NB4 (cell line): ENCODE data around the gene CYTH1.

Experiments used
- CTCF ChIP-seq: IDR thresholded peaks from one replicate; pipeline ENCODE4 v1.5.1; 2012; ENCODE audit warnings: low read depth, low read length
- MAX ChIP-seq: IDR thresholded peaks from 2 replicates; pipeline ENCODE4 v1.6.1; 2011; ENCODE audit warnings: low read depth, low read length
- MYC ChIP-seq: IDR thresholded peaks from 2 replicates; pipeline ENCODE4 v1.6.1; 2011; ENCODE audit warnings: low read depth, low read length
- POLR2A ChIP-seq: IDR thresholded peaks from 2 replicates; pipeline ENCODE4 v1.6.1; 2011; ENCODE audit warnings: mild to moderate bottlenecking; ENCODE audit not compliant: insufficient read length; ENCODE audit errors: extremely low read depth

DNA sequence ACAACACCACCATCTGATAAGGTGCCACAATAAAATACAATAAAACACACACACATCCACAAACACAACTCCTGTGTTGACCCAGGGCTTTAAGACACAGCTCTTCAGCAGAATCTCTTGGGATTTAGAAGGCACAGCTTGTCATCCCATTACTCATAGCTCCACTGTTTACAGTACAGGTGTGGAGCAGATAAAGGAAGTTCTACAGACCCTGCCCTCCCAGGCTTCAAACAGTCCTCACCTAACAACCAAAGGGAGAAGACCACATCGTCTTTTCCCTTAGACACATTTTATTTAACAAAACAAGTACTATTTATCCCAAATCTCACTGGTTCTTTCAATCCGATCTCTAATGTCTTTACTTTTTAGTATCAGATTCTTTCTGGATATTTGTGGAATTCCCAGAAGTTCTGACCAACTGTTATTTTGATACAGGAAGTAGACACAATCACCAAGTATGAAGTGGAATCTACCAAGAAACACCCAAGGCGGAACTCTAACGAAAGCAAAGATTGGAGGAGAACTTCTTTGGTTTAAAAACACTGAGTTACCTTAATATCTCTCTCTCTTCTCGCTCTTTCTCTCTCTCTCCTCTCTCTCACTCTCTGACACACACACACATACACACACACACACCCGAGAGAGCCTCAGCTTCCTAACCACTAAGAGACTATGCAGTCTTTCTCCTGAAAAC lies 46.1 kb downstream of the CYTH1 start:
- TF ChIP-seq CTCF (no peak), POLR2A (no peak), MAX (no peak), MYC (no peak)
